ENCODE measurements around the gene KIF18B.

GRCh38 chr17:44904001-44904984 is 43.3 kb downstream of the KIF18B start:
- TF ChIP-seq ZNF384 (IDR thresholded peaks at IDR 0.05): no peak
- TF ChIP-seq HDGF (IDR thresholded peaks at IDR 0.05; ENCODE audit: borderline replicate concordance): no peak
- TF ChIP-seq SP1 (IDR thresholded peaks at IDR 0.05): no peak
- no peak for TF ChIP-seq TARDBP (IDR thresholded peaks at IDR 0.05)
- TF ChIP-seq FOXA1 (IDR thresholded peaks at IDR 0.05): no peak
- TF ChIP-seq ELF4 (IDR thresholded peaks at IDR 0.05): no peak
- TF ChIP-seq NFRKB (IDR thresholded peaks at IDR 0.05): no peak
- TF ChIP-seq ARNT (IDR thresholded peaks at IDR 0.05): no peak
- TF ChIP-seq, protein P1, sequence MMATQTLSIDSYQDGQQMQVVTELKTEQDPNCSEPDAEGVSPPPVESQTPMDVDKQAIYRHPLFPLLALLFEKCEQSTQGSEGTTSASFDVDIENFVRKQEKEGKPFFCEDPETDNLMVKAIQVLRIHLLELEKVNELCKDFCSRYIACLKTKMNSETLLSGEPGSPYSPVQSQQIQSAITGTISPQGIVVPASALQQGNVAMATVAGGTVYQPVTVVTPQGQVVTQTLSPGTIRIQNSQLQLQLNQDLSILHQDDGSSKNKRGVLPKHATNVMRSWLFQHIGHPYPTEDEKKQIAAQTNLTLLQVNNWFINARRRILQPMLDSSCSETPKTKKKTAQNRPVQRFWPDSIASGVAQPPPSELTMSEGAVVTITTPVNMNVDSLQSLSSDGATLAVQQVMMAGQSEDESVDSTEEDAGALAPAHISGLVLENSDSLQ (IDR thresholded peaks at IDR 0.05): no peak
- TF ChIP-seq FOXM1 (IDR thresholded peaks at IDR 0.05; ENCODE audit: borderline replicate concordance): no peak
- no peak for TF ChIP-seq BHLHE40 (IDR thresholded peaks at IDR 0.05; ENCODE audit: borderline replicate concordance)
- no peak for TF ChIP-seq FOXK2 (IDR thresholded peaks at IDR 0.05)
- TF ChIP-seq SUZ12 (IDR thresholded peaks at IDR 0.05): no peak
